HL-60/S4 (cell line): ENCODE results near the gene TP53I13.

ENCODE experiments used
- in situ Hi-C: fragments of 300-500 bp; cut with MboI; formaldehyde crosslinking; loops from 2 replicates; pipeline ENCODE4 v1.14.3; 2022; ENCODE audit warnings: low sequenced_read_pairs

TP53I13 gene

DNA sequence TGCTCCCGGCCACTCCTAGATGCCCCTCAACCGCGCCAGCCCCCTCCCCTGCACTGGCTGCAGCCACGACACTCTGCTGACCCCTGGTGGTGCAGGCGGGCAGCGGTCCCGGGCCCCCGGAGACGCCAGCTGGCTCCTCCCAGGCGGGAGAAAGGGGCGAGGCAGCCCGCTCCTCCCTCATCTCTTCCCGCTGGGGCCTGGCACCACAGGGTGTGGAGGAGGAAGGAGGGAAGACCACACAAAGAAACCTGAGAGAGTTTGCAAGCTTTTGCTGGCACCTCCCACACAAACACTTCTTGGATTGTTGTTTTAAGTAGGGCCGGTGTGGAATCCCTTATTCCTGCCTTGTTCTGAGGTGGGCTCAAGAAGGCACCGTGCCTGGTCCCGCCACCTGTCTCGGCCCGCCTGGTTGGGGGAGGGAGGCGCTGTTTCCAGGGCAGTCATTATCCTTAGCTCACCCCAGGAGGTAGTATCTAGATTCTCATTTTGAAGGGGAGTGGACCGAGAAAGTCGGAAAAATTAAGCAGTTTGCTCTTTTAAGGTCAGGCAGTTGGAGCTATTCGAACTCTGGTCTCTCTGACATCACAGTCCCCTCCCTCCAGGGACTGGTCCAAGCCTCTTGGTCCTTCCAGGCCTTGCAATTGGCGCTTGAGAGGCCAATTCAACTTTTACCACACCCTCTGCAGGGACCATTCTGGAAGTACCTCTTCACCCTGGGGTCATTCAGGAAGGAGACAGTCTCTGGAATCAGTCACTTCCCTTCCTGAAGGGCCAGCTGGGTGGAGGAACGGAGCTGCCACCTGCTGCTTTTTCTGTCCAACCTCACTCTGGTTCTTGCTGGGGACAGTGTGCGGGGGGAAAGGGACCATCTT is 23.5 kb downstream of the TP53I13 start:
- in situ Hi-C loops: no loop called here

GRCh38 chr17:29592850-29593551 is 24.5 kb downstream of the TP53I13 start, which contains the start of gene ANKRD13B:
TSS of gene ANKRD13B (plus strand) at chr17:29593132. CDS start at chr17:29593622, 490 bp downstream.
- in situ Hi-C loops: no loop called here

GRCh38 chr17:29593591-29594518 is 25.4 kb downstream of the TP53I13 start:
- in situ Hi-C loops: no loop called here

- in situ Hi-C loops: no loop called here
These were observed 26.1 kb downstream of the TP53I13 start for GRCh38 chr17:29594519-29595090.

DNA sequence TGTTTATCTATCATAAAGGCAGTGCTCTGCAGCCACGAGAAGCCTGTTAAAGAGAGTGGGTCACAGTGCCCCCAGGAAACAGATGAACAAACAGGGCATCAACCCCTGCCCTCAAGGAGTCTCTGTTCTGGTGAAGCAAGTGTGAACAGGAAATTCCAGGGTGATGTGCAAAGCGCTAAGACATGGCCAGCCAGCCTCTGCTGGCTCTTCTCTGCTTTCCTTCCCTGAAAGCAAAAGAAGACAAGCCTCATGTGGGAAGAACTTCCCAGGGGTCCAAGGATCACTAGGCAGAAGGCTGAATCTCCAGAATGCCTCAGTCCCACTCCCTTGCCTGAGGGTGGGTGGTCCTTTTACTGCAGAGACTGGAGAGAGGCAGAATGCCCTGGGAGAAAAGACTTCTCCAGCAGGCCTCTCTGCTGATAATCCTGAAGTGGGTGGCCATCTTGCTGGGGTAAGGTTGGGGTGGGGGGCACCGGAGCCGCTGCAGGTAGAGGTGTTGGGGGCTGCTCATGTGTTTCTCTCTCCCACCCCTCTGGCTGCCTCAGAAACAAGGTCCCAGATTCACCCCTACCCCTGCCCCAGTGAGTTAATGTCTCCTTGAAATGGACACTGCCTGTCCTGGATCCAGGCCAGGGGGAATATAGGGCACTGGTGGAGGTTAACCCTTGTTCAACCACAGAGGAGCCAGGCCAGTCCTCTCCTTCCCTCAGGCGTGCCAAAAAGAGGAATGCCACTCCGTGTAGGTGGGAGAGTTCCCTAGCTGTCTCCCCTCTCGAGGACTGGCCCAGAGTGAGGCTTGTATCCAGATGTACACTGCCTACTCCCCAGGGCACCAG is 26.8 kb downstream of the TP53I13 start:
- in situ Hi-C loops: no loop called here

DNA sequence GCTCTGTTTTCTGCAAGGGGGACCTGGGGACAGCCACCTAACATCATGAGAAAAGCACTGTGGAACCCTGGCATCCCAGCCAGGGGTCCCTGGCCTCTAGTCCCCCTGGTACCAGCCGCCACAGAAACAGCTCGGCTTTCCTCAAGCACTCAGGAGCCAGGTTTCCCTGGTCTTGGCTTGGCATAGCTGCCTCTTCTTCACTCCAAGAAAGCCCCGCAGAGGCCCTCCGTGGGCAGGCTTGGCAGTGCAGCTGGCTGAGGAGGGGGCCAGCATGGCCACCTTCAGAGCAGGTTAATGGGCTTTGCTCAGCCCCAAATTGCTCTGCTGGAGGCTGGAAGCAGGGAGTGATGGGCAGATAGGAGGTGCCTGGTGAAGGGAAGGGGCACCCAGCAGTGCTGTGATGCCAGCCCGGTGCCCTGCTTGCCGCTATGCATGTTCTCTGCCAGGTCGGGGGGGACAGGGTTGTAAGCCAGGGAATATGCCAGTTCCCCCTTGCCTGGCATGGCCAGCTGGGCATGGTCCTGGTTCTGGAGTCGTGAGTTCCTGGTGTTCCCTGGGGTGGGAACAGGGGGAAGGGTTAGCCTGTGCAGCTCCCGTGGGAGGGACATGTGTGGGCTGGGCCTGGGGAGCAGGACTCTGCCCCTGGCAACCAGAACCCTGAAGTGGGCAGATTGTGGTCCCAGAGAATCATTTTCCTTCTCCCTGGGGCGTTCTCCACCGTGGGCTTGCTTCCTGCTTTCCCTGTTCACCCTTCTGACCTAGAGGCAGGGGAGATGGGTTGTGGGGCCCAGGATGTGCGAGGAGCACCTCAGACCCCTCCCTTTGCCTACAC is 27.7 kb downstream of the TP53I13 start:
- in situ Hi-C loops: no loop called here

DNA sequence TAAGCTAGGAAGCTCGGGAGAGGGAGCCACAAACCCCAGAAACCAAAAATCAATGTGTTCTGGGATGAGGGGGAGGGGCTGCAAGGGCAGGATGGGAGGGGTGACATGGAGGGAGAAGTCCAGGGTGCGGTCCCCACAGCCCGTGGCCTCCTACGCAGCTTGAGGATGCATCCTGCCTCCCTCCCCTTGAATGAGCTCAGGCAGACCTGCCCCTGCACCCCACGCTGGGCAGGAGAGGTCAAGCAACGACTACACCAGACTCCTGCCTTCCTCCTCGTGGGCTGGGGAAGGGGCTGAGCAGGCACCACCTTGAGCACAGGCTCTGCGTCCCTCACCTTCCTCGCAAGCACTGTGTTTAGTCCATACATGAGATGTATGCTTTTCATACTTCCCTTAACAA is 28.3 kb downstream of the TP53I13 start:
- in situ Hi-C loops: no loop called here

- in situ Hi-C loops: no loop called here
These were observed 29.1 kb downstream of the TP53I13 start for GRCh38 chr17:29597361-29598172.

DNA sequence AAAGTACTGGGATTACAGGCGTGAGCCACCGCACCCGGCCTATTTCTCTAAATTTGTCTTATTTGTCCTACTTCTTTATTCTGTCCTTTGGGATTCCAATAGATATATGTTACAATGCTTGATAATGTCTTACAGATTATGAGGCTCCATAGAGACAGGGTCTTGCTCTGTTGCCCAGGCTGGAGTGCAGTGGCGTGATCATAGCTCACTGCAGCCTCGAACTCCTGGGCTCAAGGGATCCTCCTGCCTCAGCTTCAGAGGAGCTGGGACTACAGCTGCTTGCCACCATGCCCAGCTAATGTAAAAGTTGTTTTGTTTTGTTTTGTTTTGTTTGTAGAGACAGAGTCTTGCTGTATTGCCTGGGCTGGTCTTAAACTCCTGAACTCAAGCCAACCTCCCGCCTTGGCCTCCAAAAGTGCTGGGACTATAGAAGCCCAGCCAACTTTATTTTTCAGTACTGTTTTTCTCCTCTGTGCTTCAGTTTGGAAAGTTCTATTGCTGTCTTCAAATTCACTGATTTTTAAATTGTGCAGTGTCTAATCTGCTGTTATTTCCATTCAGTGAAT is 34.7 kb downstream of the TP53I13 start:
- in situ Hi-C loops: no loop called here

DNA sequence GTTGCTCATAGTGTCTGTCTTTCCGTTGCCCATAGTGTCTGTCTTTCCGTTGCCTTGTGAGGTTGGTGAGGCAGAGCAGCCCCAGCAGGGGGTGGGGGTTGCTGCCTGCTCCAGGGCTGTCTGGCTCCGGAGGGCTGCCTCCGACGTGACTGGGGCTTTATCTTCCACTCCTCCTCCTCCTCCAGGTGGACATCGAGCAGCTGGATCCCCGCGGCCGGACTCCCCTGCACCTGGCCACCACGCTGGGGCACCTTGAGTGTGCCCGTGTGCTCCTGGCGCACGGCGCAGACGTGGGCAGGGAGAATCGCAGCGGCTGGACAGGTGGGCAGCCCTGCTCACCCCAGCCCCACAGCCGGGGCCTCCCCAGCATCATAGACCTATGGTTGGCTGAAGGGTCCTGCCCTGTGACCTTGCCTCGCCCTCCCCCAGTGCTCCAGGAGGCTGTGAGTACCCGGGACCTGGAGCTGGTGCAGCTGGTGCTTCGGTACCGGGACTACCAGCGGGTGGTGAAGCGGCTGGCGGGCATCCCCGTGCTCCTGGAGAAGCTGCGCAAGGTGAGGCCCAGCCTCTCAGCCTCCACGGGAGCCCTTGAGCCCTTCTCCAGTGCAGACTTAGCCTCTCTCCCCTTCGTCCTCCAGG is 39.2 kb downstream of the TP53I13 start:
- in situ Hi-C loops: no loop called here

DNA sequence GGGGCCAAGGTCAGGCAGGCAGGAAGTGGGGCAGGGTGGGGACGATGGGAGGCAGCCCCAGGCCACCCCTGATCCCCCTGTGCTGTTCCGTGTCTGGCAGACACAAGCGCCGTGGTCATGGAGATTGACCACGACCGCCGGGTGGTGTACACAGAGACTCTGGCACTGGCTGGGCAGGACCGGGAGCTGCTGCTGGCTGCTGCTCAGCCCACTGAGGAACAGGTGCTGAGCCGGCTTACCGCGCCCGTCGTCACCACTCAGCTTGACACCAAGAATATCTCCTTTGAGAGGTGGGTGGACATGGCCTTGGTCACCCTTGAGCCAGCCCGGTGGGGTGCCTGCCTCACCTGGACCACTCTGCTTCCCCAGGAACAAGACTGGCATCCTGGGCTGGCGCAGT is 40.5 kb downstream of the TP53I13 start:
- in situ Hi-C loops: no loop called here

DNA sequence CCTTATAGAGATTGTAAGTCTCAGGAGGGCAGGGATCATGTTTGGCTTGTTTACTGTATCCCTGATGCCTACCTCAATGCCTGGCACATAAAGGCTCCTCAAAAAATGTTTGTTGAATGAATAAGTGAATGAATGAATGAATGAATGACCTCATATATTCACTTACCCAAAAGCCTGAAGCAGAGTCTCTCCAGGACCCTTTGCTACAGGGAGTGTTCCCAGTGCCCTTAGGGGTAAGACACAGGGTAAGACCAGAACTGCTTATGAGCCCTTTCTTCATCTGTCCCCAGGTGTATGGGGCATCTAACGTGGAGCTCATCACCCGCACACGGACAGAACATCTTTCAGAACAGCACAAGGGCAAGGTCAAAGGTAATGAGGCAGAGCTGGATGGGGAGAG is 41.9 kb downstream of the TP53I13 start:
- in situ Hi-C loops: no loop called here

DNA sequence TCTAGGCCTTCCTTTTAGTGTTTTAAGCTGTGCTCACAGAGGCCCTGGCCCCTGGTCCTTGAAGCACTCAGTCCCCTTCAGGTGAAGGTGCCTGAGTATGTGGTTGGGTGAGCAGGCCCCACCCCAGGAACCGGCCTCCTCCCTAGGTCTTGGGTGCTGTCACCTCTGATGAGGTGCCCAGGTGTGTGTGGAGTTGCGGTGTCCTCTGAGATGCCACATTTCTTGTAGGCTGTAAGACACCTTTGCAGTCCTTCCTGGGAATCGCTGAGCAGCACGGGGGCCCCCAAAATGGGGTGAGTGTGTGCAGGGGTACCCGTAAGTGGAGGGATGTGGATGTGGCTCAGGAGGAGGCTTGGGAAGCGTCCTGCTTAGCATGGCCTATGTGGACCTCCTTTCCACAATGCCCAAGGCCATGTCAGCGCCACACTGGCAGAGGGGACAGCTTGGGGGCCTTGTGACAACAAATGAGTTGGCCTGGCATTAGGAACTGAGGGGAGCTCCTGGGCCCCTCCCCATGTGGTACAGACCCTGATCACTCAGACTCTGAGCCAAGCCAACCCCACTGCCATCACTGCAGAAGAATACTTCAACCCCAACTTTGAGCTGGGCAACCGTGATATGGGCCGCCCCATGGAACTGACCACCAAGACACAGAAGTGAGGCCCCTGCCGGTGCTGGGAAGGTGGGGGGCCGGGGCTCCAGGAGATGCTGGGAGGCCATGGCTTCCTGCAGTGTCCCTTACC is 43.0 kb downstream of the TP53I13 start:
- in situ Hi-C loops: no loop called here

DNA sequence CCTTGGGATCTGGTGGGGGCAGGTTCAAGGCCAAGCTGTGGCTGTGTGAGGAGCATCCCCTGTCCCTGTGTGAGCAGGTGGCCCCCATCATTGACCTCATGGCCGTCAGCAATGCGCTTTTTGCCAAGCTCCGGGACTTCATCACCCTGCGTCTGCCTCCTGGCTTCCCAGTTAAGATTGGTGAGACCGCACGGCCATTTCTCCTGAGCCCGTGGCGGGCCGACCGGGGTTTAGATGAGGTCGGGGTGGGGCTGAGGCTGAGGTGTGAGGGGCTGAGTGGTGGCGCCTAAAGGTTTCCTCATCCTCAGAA is 43.5 kb downstream of the TP53I13 start:
- in situ Hi-C loops: no loop called here

GRCh38 chr17:29612404-29613280 is 44.1 kb downstream of the TP53I13 start:
- in situ Hi-C loops: no loop called here

DNA sequence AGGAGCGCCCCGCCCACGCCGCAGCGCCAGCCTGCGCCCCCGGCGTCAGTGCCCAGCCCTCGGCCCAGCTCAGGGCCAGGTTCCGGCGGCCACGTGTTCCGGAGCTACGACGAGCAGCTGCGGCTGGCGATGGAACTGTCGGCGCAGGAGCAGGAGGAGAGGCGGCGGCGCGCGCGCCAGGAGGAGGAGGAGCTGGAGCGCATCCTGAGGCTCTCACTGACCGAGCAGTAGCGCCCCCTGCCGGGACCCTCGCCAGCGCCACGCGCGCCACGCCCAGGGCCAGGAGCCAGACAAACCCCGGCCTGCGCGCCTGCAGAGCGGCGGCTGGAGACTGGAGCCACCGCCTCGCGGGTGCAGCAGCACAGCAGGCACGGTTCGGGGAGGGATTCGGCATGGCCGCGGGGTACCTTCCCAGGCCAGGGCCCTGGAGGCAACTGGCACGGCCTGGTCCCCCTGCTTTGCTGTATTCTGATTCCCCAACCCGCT is 44.9 kb downstream of the TP53I13 start:
- in situ Hi-C loops: no loop called here
